NT2/D1 (cell line): ENCODE data around the gene STX19.

Experiments used
- DNase-seq: peaks from one replicate; pipeline ENCODE4 v3.0.0-alpha.2; 2011; ENCODE audit warnings: low read depth, low spot score
- H3K27me3 ChIP-seq: 2 replicates; pipeline ENCODE4 v1.6.0; 2011; ENCODE audit warnings: mild to moderate bottlenecking; ENCODE audit not compliant: insufficient read length, insufficient read depth
- H3K36me3 ChIP-seq: 2 replicates; pipeline ENCODE4 v1.6.1; 2011; ENCODE audit warnings: mild to moderate bottlenecking, low read length, mixed read lengths; ENCODE audit not compliant: insufficient read depth, insufficient read length
- H3K4me1 ChIP-seq: 2 replicates; pipeline ENCODE4 v1.5.1; 2011; ENCODE audit not compliant: insufficient read depth, insufficient read length
- H3K4me3 ChIP-seq: 2 replicates; pipeline ENCODE4 v1.5.1; 2011; ENCODE audit warnings: low read depth; ENCODE audit not compliant: insufficient read length
- H3K9ac ChIP-seq: 2 replicates; pipeline ENCODE4 v1.6.0; 2011; ENCODE audit warnings: low read depth; ENCODE audit not compliant: insufficient read length
- H3K9me3 ChIP-seq: 2 replicates; pipeline ENCODE4 v1.5.1; 2011; ENCODE audit warnings: mild to moderate bottlenecking, low read length; ENCODE audit not compliant: insufficient read depth
- SUZ12 ChIP-seq: IDR thresholded peaks from 2 replicates; pipeline ENCODE4 v1.6.1; 2011; ENCODE audit not compliant: insufficient read length, insufficient read depth; ENCODE audit errors: extremely low read depth
- YY1 ChIP-seq: IDR thresholded peaks from 2 replicates; pipeline ENCODE4 v1.6.1; 2011; ENCODE audit not compliant: insufficient read length, insufficient read depth
- ZNF274 ChIP-seq: IDR thresholded peaks from 2 replicates; pipeline ENCODE4 v1.6.1; 2011; ENCODE audit warnings: mild to moderate bottlenecking, low read depth, low read length

Gene STX19

GRCh38 chr3:94008253-94008652 is 20.1 kb downstream of the STX19 start:
- Histone ChIP-seq H3K9me3 (no peaks in the 10 kb centered on the region), H3K9ac (no peak overlapping the region), H3K4me3 (no peak overlapping the region), H3K36me3 (peaks cover 6% of the 10 kb centered on the region), H3K27me3 (no peaks in the 10 kb centered on the region), H3K4me1 (no peaks in the 10 kb centered on the region)
- DNase-seq: no peak
- TF ChIP-seq YY1 (no peak), ZNF274 (no peak), SUZ12 (no peak)

GRCh38 chr3:94004301-94004910 is 24.0 kb downstream of the STX19 start:
- Histone ChIP-seq H3K4me1 (no peaks in the 10 kb centered on the region), H3K4me3 (no peak overlapping the region), H3K9ac (no peak overlapping the region), H3K9me3 (no peaks in the 10 kb centered on the region), H3K36me3 (peaks cover 10% of the 10 kb centered on the region), H3K27me3 (no peaks in the 10 kb centered on the region)
- peak; percentile 5 for DNase-seq
- TF ChIP-seq YY1 (no peak), SUZ12 (no peak), ZNF274 (no peak)

DNA sequence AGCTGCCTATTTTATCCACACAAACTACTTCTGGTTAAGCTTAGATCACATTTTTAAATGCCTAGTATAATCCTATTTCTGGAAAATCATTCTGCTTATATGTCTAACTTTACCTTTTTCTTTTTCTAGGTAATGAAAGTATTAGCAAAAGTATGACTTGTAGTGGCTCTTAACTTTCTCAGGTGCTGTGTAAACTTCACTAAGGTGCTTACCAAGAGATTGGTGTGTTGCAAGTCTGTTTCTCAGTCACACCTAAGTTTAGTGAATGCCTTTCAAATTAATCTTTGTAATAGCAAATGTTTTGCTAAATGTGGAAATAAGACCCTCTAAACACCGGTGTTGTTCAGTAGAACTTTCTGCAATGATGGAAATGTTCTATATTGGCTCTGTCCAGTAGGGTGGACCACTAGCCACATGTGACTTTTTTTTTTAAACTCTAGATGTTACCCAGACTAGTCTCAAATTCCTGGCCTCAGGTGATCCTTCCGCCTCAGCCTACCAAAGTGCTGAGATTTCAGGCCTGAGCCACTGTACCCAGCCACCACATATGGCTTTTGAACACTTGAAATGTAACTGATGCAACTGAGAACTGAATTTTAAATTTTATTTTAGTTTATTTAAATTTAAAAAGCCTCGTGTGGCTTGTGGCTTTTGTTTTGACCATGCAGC is 26.4 kb downstream of the STX19 start:
- no peak for DNase-seq
- H3K9me3 ChIP-seq: no peaks in the 10 kb centered on the region

DNA sequence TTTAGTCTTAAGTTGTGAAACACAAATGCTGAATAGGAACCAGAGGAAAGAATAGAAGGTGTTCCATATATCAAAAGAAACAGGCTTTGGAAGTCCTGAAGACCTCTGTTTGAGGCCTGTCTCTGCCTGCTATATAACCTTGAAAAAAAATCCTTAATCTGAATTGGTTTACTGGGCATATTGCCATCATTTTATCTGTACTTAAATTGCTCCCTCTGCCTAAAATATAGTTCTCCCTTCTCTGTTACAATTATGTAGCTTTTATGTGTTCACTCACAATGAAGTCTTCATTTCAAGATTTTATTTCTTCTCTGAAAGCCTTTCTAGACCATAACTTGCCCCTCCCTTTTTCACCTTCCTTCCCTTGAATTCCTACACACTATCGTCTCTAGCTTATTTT is 27.2 kb downstream of the STX19 start:
- Histone ChIP-seq H3K4me1 (no peaks in the 10 kb centered on the region), H3K9me3 (no peaks in the 10 kb centered on the region), H3K4me3 (no peak overlapping the region), H3K9ac (no peak overlapping the region), H3K27me3 (no peaks in the 10 kb centered on the region), H3K36me3 (peaks cover 12% of the 10 kb centered on the region)
- no peak for DNase-seq
- TF ChIP-seq ZNF274 (no peak), SUZ12 (no peak), YY1 (no peak)

More for the DNA sequence above, 26.4 kb downstream of the STX19 start:
- H3K4me3 ChIP-seq: no peak overlapping the region
- no peak for TF ChIP-seq YY1
- no peak for TF ChIP-seq SUZ12
- TF ChIP-seq ZNF274: no peak
- H3K36me3 ChIP-seq: peaks cover 7% of the 10 kb centered on the region
- H3K4me1 ChIP-seq: no peaks in the 10 kb centered on the region
- H3K9ac ChIP-seq: no peak overlapping the region
- no peaks in the 10 kb centered on the region for H3K27me3 ChIP-seq

- Histone ChIP-seq H3K27me3 (no peaks in the 10 kb centered on the region), H3K36me3 (peaks cover 11% of the 10 kb centered on the region), H3K9me3 (no peaks in the 10 kb centered on the region), H3K4me3 (no peak overlapping the region), H3K4me1 (no peaks in the 10 kb centered on the region), H3K9ac (no peak overlapping the region)
- no peak for TF ChIP-seq SUZ12
- no peak for TF ChIP-seq ZNF274
- TF ChIP-seq YY1: no peak
- DNase-seq: no peak
Observed at GRCh38 chr3:93994056-93994455, 34.3 kb downstream of the STX19 start.

DNA sequence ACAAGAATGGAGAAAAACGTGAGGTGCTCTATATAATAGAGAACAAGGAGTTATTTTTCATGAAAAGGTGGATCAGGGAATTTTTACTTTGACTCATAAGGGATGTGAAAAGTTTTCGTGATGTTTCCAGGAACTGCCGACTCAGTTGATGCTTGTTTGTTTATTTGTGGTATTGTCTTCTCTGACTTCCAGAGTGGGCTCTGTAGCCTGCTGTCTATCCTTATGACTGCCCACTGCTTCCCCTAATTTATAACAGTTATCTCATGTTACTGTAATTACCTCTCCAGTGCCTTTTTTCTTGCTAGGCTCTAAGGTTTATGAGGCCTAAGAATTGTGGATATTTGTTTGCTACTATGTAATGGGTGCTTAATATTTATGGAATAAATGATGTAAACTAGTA is 36.2 kb downstream of the STX19 start:
- Histone ChIP-seq H3K27me3 (no peaks in the 10 kb centered on the region), H3K9me3 (no peaks in the 10 kb centered on the region), H3K4me1 (no peaks in the 10 kb centered on the region), H3K4me3 (no peak overlapping the region), H3K36me3 (peaks cover 11% of the 10 kb centered on the region), H3K9ac (no peak overlapping the region)
- TF ChIP-seq ZNF274: no peak
- no peak for TF ChIP-seq YY1
- TF ChIP-seq SUZ12: no peak
- no peak for DNase-seq

- Histone ChIP-seq H3K9ac (no peak overlapping the region), H3K9me3 (no peaks in the 10 kb centered on the region), H3K4me3 (no peak overlapping the region), H3K4me1 (no peaks in the 10 kb centered on the region), H3K27me3 (no peaks in the 10 kb centered on the region), H3K36me3 (peaks cover 6% of the 10 kb centered on the region)
- no peak for DNase-seq
- no peak for TF ChIP-seq YY1
- no peak for TF ChIP-seq ZNF274
- TF ChIP-seq SUZ12: no peak
Observed at GRCh38 chr3:93991631-93992030, 36.8 kb downstream of the STX19 start.
